ENCODE results near the gene CHD8. TPM values are rescaled to one million over a fixed set of nuclear protein-coding genes. Genes with fewer than 3 reads are reported as not detected.

Gene CHD8
- total and polyA plus RNA-seq, 2 of the 4 experiments (the other 2 are of a cell fraction), result 32.1 to 55.0 TPM

DNA sequence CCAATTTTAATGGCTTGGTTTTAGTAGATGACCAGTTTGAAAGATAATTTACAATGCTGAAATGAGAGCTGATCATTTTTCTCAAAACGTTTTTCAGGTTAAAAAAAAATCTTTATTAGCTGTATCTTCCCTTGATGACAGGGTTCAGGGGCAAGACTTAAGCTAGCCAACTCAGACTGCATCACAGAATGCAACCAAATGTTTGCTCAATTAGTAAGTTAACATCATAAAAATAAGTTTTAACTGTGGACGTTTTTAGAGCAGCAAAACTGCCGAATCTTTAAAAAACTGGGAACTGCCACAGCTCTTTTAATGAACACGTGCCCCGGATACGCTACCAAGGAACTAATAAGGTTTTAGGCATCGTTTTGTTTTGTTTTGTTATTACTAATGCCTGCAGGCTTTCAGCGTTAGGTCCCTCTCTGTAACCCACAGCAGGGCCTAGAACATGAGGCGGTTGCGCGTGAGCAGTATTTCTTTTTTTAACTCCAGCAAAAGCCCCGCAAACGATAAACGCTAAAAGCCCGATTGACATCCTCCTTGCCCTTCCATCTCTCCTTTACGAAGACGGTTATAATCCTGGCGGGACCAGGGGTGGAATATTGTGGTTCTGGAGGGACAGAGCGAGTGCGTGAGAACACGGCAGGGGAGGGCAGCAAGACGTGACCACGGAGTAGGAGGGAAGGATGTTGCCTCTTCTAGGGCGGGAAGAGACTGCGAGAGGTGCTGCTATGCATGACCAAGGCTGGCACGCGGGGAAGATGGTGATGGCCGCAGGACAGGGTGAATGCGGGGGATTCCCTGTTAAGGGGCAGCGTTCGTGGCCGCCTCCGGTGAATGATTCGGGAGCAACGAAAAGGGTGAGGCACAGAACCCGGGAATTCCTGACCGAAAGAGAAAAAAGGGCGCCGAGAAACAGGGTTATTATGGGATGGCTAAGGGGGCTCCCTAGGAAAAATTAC lies 72.8 kb downstream of the CHD8 start:
- TF ChIP-seq, protein P1, sequence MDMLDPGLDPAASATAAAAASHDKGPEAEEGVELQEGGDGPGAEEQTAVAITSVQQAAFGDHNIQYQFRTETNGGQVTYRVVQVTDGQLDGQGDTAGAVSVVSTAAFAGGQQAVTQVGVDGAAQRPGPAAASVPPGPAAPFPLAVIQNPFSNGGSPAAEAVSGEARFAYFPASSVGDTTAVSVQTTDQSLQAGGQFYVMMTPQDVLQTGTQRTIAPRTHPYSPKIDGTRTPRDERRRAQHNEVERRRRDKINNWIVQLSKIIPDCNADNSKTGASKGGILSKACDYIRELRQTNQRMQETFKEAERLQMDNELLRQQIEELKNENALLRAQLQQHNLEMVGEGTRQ (IDR thresholded peaks at IDR 0.05; ENCODE audit: low read depth, low read length), result peak; percentile 29; the same call in 1 of the 2 replicates
- no peak; the same call in 1 of the 2 replicates for TF ChIP-seq MAZ (IDR thresholded peaks at IDR 0.05; ENCODE audit: borderline replicate concordance, low read depth, low read length)
- Histone ChIP-seq H3K18ac (ENCODE audit: low read depth, low read length) (peak overlapping the region; percentile 7; the same call in 1 of the 2 replicates), H3K4me2 (ENCODE audit: low read depth, low read length) (peak overlapping the region; percentile 96), H3K4ac (ENCODE audit: low read depth, low read length) (peak overlapping the region; percentile 85), H3K36me3 (ENCODE audit: control insufficient read depth, insufficient read depth, low read length) (peaks cover 11% of the 10 kb centered on the region), H2AFZ (replicated peaks; ENCODE audit: low read length, poor library complexity) (peak overlapping the region; percentile 95), H3K14ac (replicated peaks; ENCODE audit: low read depth, low read length) (peak overlapping the region; percentile 80), H2AK5ac (ENCODE audit: low read depth, low read length) (peak overlapping the region; percentile 95), H2BK120ac (ENCODE audit: low read depth, low read length) (0 out of 2 replicates have a peak overlapping the region, but pooled peaks have one; percentile 16), H3K4me1 (ENCODE audit: control insufficient read depth, insufficient read depth, low read length) (no peaks in the 10 kb centered on the region), H4K5ac (ENCODE audit: low read depth, low read length) (peak overlapping the region; percentile 34), H3K23ac (ENCODE audit: low read depth, low read length) (peak overlapping the region; percentile 80), H4K91ac (ENCODE audit: insufficient read depth, low read depth, low read length) (peak overlapping the region; percentile 77), H3K9ac (ENCODE audit: low read depth, low read length) (peak overlapping the region; percentile 89), H3K9me1 (ENCODE audit: insufficient read depth, low read length) (no peaks in the 10 kb centered on the region), H3K79me1 (ENCODE audit: low read depth in 1 of 2, low read length in 2 of 2) (peaks cover 4 to 27% of the 10 kb centered on the region in 2 experiments; a peak in 2 of 4 replicates), H2BK20ac (ENCODE audit: low read depth, low read length) (no peak overlapping the region), H3K9me3 (ENCODE audit: control insufficient read depth, insufficient read depth, low read length) (no peaks in the 10 kb centered on the region), H2BK15ac (ENCODE audit: low read depth, low read length) (no peak overlapping the region; the same call in 2 of the 3 replicates), H3K56ac (ENCODE audit: extremely low read depth, insufficient read depth, low read length) (peak overlapping the region; percentile 90), H3K4me3 (ENCODE audit: insufficient read depth, low read depth, low read length) (peak overlapping the region; percentile 94), H2BK5ac (ENCODE audit: low read depth, low read length, poor library complexity, severe bottlenecking) (peak overlapping the region; percentile 90), H4K8ac (ENCODE audit: low read depth in 2 of 2, low read length in 2 of 2) (peak overlapping the region; percentile 68 to 91), H3K27me3 (ENCODE audit: control insufficient read depth, insufficient read depth, low read length) (no peaks in the 10 kb centered on the region), H2AK9ac (replicated peaks; ENCODE audit: low read depth, low read length, poor library complexity) (peak overlapping the region; percentile 97), H3K27ac (ENCODE audit: insufficient read depth, low read length) (peak overlapping the region; percentile 67), H4K20me1 (ENCODE audit: insufficient read depth, low read length) (peaks cover 20% of the 10 kb centered on the region)
- WGBS, 2 experiments (ENCODE audit: extremely low coverage in 2 of 2, insufficient read length in 1 of 2), result 3% methylated on average over 15 of the region's 39 CpGs; no CpG with 5 or more reads in 1 of the 2 experiments
- dilution Hi-C loops (cut with HindIII; ENCODE audit: low sequenced_read_pairs, unreplicated experiment) (no loop called here), in situ Hi-C loops (cut with MboI; ENCODE audit: low sequenced_read_pairs) (no loop called here), intact Hi-C loops (cut with micrococcal nuclease) (loop anchor here (1.0 to 5.0 kb wide), 2 partner anchors 116 to 142 kb away; partner anchors contain the start of gene HNRNPC)
- ATAC-seq (ENCODE audit: low read depth) (peak; percentile 49), DNase-seq (peak; percentile 51)
- CTCF ChIA-PET, result interaction anchor here (0.7 kb wide), 1 partner anchor 174 kb away, joined by 3 read pairs; no protein-coding TSS in a partner anchor
- TSS peak; percentile 42 for BruUV-seq (replicated peaks)
- POLR2A ChIA-PET (ENCODE audit: unreplicated experiment), result interaction anchor here (0.5 kb wide), 1 partner anchor 65 kb away, joined by 3 read pairs; no protein-coding TSS in a partner anchor

Data from IMR-90 (cell line).